NCI-H187 treated with DMSO at 0.1 percent for 48 hours (cell line): Measurements from ENCODE around the gene LRRIQ3.
"Not testable (repeated sequence)": the region's sequence is repeated elsewhere in the genome, so short reads cannot be mapped to it uniquely, and the experiment has no call there.

Experiments
- DNase-seq: peaks from one replicate; lab custom pipeline; 2025; lab: John Stamatoyannopoulos, UW

The LRRIQ3 gene, protein sequence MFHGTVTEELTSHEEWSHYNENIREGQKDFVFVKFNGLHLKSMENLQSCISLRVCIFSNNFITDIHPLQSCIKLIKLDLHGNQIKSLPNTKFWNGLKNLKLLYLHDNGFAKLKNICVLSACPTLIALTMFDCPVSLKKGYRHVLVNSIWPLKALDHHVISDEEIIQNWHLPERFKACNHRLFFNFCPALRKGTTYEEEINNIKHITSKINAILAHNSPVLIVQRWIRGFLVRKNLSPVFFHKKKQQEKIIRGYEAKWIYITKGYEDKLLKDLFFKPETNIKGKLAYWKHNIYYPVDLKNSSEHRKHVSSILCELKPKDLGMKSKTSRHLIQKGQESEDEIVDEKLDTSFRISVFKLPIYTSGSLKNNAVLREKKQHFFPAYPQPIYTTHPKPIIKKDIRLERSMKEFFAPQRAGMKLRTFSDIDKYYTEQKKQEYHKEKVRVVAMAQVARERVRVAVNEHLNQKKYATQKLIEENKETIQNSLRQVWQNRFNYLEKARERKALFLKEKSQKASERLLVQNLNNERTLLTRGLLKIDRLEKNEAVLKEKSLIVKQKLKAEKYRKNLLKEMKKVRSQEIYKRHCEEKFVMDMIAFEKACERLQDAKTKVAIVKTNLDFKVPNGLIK

DNA sequence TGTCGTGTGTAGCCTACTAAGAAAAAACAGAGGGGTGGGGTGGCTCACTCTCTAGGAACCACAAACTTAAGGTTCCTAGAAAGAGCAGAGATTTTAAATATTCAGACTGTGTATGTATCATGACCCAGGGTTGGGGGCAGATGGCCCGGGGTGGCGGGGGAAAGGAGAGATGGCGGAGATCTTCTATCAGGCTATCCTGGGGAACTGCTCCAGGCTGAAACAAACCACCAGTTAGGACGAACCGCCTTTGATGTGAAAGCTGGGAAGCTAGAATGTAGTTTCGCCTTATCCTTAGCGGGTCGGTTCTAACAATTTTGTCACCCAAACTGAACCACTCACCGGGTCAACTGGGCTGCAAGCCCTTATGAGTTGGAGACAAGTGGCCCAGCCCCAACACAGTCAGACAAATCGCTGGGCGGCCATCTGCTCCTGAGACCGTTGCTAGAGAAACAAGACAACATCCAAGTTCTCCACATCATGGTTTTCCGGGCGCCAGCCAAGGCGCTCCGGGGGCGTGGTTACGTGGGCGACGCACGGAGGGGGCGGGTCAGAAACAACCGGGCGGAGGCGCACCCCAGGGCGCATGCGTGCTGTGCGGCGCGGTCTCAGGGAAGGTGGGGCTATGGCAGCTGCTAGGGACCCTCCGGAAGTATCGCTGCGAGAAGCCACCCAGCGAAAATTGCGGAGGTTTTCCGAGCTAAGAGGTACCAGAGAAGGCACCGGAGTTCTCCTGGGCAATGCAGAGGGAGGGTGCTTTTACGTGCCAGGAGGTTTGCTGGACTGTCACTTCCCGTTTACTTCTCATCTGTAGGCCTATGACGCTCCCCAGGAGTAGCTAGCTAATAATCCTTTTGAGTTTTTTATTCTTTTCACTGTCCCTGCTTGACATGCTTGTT lies at the start of gene LRRIQ3, which contains the start of gene FPGT:
LRRIQ3 (minus strand) TSS at position 520 of the 896 bp plus-strand sequence. CDS start 14,492 bp downstream, outside the sequence.
FPGT (plus strand) TSS at position 586 of the 896 bp plus-strand sequence; CDS start at position 623, 37 bp downstream.
- DNase-seq: peak; percentile 76

DNA sequence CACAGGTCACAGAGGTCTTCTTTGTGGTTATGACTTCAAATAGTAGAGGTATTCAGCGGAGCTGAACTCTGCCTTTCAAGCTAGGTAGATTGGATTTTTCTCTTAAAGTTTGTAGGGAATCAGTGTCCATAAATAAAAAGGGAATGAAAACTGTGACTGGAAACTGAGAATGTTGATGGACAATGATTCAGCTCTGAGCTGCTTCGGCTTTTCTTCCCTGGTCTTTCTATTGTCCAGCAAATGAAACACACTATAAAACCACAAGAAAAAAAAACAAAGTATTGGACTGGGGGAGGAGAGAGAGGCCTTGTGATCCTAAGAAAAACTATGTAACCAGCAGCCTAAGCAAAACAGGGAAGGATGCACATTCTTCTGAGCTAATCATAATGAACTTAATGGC lies 48.3 kb upstream of the LRRIQ3 start:
- no peak for DNase-seq

DNA sequence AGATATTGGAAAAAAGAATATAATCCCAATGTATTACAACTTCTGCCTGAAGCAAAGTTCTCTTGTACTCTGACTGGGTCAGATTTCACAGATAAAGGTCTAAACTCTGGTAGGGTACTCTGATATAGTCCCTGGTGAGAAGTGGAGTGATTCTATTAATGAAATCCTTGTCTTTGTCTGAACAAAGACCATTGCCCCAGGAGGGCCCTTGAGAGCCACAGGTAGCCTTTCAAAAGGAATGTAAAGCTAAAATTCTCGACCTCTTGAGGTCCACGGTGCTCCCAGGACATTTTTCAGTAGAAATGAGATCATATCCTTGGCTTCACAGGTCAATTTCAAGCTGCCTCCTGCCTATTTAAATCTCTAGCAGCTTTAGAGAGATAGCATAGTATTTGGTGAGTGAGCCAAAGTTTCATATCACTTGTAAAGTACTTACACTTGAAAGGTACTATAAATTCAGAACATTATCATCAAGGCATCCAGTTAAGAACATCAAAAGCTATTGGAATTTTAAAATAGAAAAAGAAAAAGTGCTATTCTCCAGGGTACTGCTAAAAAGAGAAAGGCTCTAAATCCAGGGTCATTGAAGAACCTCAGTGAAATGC lies 47.3 kb upstream of the LRRIQ3 start:
- DNase-seq: no peak

DNA sequence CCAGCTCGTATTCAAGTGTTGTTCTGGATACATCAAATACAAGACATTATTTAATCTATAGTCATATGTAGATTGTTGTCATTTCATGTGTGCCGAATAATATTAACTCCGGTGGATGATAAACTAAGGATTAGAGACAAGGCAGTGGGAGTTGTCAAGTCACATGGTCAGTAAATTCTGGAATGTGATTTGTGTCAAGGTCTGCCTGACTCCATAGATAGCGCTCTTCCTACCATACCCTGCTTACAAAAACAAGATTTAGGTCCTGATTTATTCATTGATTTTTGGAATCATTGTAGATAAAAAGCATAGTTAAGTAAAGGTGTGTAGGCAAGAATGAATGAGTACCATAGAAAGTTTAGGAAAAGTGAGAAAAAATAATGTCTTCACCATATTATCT lies 39.8 kb upstream of the LRRIQ3 start:
- no peak for DNase-seq

DNA sequence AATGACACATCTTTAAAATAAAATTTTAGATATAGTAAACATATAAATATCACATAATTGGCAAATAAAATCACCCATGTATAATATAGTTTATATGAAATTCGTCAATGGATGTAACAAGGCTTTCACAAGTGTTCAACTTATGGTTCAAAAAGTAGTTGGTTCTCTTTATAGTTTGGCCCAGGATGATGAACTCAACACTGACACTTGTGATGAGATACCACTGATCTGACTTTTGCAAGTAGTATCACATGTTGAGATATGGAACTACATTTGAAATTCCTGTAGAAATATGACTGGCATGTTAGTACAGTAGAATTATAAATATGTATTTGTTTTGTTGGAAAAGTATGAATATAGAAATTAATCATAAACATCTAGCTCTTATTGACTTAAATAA lies 39.1 kb upstream of the LRRIQ3 start:
- DNase-seq: no peak

DNA sequence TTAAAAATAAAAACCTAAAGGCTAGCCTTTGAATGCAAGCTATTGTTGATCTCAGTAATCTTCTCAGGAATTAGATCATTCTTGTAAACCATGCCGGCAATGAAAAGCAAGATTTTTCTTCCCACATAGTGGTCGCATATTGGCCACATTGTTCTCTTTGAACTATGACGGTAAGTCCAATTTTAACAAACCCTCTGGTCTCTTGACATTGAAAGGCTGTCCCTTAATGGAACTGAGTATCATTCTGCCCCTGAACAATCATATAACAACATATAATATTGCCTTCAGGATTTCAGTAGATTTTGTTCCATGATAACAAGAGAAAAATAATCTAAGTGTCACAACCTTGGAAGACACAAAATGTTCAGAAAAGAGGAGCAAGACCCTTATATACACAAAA lies 38.5 kb upstream of the LRRIQ3 start:
- no peak for DNase-seq

DNA sequence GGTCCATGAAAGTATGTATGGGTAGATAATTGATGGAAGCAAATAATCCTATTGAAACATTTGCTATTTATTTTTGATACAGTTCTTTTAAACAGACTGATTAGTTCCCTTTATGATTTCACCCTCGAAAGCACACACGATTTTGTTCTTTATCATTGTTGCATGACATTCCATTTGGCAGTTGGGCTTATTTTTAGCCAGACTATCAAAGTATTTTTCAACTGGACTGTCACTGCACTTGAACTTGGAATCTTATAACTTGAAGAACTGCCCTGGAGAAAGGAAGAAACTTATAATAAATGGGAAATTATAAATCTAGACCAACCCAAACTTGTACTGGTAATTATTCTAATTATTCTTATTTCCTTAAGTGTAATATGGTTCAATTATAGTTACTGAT lies 37.2 kb upstream of the LRRIQ3 start, which contains the start of gene TNNI3K:
TNNI3K (plus strand) TSS at position 235 of the 400 bp plus-strand sequence; CDS start at position 300, 65 bp downstream.
- DNase-seq: no peak

DNA sequence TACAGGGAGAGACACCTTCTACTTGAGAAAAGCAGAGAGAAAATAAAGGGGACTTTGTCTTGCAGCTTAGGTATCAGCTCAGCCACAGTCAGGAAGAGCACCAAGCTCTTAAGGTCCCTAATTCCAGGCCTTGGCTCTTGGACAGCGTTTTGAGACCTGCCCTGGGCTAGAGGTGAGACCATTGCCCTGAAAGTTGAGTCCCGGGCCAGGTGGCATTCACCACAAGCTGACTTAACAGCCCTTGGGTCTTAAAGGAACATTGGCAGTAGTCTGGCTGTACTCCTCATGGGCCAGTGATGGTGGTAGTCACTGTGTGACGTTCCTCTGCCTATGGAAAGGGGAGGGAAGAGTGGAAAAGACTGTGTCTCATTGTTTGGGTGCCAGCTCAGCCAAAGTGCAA lies 25.5 kb upstream of the LRRIQ3 start:
- DNase-seq: no peak

DNA sequence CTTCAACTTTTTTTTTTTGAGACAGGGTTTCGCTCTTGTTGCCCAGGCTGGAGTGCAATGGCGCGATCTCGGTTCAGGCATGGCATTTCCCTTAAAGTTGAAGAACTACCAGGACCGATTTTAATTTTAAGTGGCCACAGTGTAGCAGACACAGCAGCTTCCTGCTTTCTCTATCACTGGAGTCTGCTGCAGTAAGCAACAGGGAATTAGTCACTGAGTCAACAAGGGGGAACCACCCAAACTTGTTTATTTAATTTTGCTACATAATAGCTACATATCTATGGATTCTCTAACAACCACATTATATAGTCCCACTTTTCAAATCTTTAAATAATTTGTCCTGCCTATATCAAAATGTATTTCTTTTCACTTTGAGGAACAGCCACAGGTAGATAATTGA lies 24.7 kb upstream of the LRRIQ3 start:
- DNase-seq: no peak

DNA sequence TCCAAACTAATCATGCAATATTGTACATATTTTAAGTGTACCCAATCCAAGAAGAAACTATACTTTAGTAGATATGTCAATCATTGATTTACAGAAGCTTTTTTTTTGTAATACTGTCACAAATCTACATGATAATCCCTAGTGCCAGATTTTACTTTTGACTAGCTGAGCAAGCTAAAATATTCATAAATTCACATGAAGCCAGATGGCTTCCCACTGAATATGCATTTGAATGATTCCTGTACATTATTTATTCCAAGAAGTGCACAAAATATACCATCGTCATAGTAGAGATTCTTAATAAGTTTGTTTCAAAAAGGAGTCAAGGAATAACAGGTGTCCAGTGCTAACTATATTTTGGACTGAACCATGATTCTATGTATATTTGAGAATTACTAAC lies 17.3 kb upstream of the LRRIQ3 start:
- DNase-seq: no peak

DNA sequence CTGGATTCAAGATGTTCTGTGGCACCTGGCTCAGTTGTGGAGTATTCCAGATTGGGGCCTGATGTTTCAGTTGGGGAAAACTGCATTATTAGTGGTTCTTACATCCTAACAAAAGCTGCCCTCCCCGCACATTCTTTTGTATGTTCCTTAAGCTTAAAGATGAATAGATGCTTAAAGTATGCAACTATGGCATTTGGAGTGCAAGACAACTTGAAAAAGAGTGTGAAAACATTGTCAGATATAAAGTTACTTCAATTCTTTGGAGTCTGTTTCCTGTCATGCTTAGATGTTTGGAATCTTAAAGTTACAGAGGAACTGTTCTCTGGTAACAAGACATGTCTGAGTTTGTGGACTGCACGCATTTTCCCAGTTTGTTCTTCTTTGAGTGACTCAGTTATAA lies 7.3 kb upstream of the LRRIQ3 start:
- DNase-seq: no peak

DNA sequence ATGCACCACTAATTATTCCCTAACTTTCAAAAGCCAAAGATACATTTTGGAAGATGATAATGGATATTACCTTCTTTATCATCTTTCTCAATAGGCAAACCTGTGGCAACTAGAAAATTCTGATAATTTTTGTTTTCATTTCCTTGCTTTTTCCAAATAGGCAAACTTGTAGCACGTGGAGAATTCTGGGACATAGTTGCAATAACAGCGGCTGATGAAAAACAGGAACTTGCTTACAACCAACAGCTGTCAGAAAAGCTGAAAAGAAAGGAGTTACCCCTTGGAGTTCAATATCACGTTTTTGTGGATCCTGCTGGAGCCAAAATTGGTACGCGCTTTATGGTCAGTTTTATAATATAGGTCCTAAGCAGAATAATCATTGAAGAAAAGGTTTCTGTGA lies 1.5 kb upstream of the LRRIQ3 start:
- DNase-seq: no peak

DNA sequence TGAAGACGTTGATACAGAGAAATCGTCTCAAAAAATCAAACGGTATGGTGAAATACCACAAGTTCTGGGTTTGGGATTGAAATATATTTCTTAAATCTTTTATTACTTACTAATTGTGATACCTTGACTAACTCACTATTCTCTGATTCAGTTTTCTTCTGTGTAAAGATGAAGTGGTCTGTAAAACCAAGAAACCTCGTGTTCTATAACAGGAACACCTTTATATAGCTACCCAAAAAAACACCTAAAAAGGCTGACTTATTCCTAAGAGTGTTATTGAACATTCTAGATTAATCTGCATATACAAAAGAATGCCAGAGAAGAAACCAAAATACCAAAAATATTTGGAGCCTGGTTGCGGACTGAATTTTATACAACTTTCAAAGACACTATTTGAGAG lies 721 bp downstream of the LRRIQ3 start:
- no peak for DNase-seq

DNA sequence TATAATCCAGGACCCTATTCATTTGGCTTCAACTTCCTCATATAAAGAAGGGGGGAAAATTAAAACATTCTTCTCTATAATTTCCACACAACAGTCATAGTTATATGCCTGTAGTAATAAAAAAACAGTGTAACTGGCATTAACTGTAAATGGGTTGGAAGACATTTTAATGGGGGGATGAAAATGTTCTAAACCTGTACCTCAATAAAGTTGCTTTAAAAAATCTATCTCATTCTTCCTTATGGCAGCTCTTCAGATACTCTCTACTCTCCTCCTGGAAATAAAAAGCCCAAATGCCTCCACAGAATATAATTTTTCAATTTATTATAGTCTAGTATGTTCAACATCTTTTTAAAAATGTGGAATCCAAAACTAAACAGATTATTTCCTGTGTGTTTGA lies 2.6 kb downstream of the LRRIQ3 start:
- no peak for DNase-seq

DNA sequence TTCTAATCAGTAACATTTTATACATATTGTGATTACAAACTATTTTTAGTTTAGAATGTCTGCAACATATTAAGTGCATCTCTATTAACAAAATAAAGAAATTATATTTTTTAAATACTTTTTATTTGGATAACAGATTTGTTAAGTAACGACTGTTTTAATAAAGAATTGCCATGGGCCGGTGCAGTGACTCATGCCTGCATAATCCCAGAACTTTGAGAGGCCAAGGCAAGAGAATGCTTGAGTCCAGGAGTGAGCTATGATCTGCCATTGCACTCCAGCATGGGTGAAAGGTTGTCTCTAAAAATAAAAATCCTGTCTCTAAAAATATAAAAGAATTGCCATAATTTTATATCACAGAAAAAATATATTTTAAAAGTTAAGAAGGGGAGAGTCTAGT lies 4.1 kb downstream of the LRRIQ3 start:
- no peak for DNase-seq

DNA sequence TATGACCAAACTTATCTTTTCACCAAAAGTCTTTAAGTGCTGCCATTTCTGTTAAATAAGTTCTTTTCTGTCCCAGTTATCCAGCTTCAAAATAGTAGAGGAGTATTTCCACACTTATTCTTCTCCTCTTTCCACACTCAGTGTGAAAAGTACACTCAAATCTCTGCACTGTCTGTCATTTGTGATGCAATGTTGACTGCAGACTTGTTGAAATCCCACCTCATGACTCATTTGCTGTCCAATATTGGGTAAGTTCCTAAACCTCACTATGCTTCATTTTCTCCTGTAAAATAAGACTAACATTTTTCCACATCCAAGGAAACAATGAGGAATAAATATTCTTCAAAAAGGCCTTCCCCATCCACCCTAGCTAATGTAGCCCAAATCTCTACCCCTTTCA lies 17.5 kb downstream of the LRRIQ3 start:
- DNase-seq: no peak

DNA sequence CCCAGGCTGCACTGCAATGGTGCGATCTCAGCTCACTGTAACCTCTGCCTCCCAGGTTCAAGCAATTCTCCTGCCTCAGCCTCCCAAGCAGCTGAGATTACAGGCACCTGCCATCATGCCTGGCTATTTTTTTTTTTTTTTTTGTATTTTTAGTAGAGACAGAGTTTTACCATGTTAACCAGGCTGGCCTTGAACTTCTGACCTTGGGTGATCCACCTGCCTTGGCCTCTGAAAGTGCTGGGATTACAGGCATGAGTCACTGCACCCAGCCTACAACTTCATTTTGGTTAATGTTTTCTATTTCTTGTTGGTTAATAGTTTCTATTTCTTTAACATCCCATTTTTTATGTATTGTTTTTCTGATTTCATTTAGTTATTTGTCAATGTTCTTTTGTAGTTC lies 23.6 kb downstream of the LRRIQ3 start:
- DNase-seq: not testable (repeated sequence)

DNA sequence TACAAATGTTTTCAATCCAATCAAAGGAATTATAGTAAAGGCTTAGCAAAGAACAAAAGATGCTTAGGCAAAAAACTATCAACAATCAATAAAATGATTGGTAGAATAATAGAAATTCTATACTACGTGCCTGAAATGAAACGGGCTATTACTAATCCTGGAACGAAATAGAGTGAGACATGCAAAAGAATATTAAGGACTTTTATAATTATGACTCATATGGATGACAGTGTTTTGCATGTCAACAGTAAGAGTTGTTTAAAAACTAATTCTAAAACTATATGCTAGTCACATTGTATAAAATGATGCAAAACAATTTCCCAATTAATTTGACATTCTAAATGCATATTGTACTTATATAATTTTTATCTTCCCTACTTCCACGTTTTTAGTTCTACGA lies 35.6 kb downstream of the LRRIQ3 start:
- no peak for DNase-seq

DNA sequence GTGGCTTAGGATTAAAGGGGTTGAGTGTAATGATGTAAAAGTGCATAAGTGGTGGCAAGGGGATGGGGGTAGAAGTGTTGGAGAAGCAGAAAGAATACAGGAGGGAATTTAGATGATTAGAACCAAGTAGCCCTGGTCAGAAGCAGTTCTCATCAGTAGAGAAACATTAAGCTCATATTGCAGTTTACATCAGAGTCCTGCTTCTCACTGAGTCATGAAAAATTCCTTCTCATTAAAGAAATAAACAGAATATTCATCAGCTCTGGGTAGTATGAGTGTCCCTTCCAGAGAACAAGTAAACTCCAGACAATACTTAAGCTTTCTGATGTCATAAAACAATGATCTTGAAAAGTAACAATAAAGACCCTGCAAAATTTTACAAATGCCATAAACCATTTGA lies 36.5 kb downstream of the LRRIQ3 start:
- DNase-seq: no peak

DNA sequence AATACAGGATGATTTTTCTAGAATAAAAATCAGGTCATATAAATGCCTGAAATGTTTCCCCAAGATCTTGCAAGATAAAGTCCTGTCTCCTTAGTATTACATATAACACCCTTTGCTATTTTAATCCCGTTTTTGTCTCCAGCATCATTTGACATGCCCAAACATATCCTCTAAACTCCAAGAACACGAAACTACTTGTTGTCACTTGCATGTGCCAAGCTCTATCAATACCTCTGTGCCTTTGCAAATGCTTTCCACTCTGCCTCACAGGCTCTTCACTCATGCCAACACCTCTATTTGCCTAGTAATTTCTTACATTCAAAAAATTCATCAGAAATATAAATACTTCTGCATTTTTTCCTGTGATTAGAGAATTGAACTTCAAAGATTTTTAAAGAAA lies 37.9 kb downstream of the LRRIQ3 start:
- no peak for DNase-seq

DNA sequence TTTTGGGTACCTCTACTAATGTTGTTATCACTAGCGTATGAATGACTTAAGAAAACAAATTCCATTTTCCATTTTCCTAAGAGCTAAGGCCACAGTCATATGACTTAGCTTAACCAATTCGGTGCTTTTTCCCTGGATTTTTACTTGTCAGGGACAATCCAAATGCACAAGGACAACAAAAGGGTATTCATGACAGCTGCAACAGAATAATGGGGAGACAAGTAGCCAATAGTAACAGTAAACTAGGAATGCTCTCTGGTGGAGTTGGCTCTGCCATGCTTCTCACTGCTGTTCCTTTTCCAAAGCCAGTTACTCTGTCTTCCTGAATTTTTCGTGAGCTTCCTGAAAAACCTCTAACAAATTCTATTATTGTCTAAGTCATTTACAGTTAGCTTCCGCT lies 52.9 kb downstream of the LRRIQ3 start:
- DNase-seq: no peak

DNA sequence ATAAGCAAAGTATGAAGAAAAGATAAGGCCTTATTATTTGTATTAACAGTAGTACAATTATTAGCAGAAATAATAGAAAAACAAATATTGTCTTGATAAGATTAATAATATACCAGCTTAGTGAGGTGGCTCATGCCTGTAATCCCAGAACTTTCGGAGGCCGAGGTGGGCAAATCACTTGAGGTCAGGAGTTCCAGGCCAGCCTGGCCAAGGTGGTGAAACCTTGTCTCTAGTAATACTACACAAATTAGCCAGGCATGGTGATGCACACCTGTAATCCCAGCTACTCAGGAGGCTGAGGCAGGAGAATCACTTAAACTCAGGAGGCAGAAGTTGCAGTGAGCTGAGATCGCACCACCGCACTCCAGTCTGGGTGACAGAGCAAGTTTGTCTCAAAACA lies 80.6 kb downstream of the LRRIQ3 start:
- not testable (repeated sequence) for DNase-seq
